C4-2B (cell line): Measurements from ENCODE around the gene RNU5B-1.

ENCODE experiments used
- H3K27ac ChIP-seq: fragments of 450-650 bp; 2 replicates; pipeline ENCODE4 v1.5.1; 2017
- CTCF ChIP-seq: fragments of 450-650 bp; conservative IDR thresholded peaks from 2 replicates; pipeline ENCODE4 v1.5.1; 2017; ENCODE audit warnings: mild to moderate bottlenecking
- ZFX ChIP-seq: fragments of 450-650 bp; IDR thresholded peaks from 2 replicates; pipeline ENCODE4 v1.6.1; 2017

Gene RNU5B-1

GRCh38 chr15:65333856-65334255, 29.4 kb downstream of the RNU5B-1 start:
- no peak overlapping the region for H3K27ac ChIP-seq
- TF ChIP-seq ZFX (no peak), CTCF (no peak)

- TF ChIP-seq CTCF = no peak
- no peak for TF ChIP-seq ZFX
Observed at GRCh38 chr15:65334586-65335231, 30.2 kb downstream of the RNU5B-1 start.

GRCh38 chr15:65335278-65336055, 31.0 kb downstream of the RNU5B-1 start:
- H3K27ac ChIP-seq = no peak overlapping the region
- TF ChIP-seq ZFX (no peak), CTCF (no peak)

More at GRCh38 chr15:65334586-65335231, 30.2 kb downstream of the RNU5B-1 start:
- H3K27ac ChIP-seq = no peak overlapping the region

- no peak for TF ChIP-seq CTCF
- no peak for TF ChIP-seq ZFX
- H3K27ac ChIP-seq = no peak overlapping the region
Observed at GRCh38 chr15:65336493-65337435, 32.3 kb downstream of the RNU5B-1 start.

GRCh38 chr15:65337436-65338070, 33.1 kb downstream of the RNU5B-1 start:
- no peak overlapping the region for H3K27ac ChIP-seq
- no peak for TF ChIP-seq ZFX
- TF ChIP-seq CTCF = no peak

- TF ChIP-seq CTCF (no peak), ZFX (no peak)
- no peak overlapping the region for H3K27ac ChIP-seq
Observed at GRCh38 chr15:65338366-65338765, 33.9 kb downstream of the RNU5B-1 start.
